HEK293 (cell line): ENCODE results near the gene FKBP1C.

Experiments used
- CTCF ChIA-PET: fragments of 350-600 bp; formaldehyde crosslinking; extraction: SDS; loops from one replicate; lab custom pipeline; 2021; ENCODE audit warnings: antibody characterized with exemption; lab: Yijun Ruan, JAX
- POLR2A ChIA-PET: fragments of 300-600 bp; formaldehyde crosslinking; extraction: SDS; loops from one replicate; lab custom pipeline; 2020; ENCODE audit warnings: antibody characterized with exemption, inconsistent platforms; lab: Yijun Ruan, JAX
- H3K27ac ChIP-seq: fragments of 200-500 bp; sonication (Bioruptor generic); 2 replicates; pipeline ENCODE4 v1.5.1; 2014; ENCODE audit warnings: low read depth, low read length, control low read depth, inconsistent platforms; ENCODE audit errors: extremely low read depth
- H3K36me3 ChIP-seq, 2 experiments: fragments of 200-500 bp in 1 of 2; sonication (Bioruptor generic) in 1 of 2; 1 replicate in 1 of 2; 2 replicates in 1 of 2; pipeline ENCODE4 v1.5.1; 2014 to 2017; ENCODE audit warnings: inconsistent platforms in 2 of 2, low read length in 2 of 2; ENCODE audit not compliant: control insufficient read depth in 2 of 2, insufficient read depth in 1 of 2
- H3K4me1 ChIP-seq: fragments of 200-500 bp; sonication (Bioruptor generic); 2 replicates; pipeline ENCODE4 v1.5.1; 2014; ENCODE audit warnings: mild to moderate bottlenecking, low read length, inconsistent platforms; ENCODE audit not compliant: control insufficient read depth, insufficient read depth
- H3K4me3 ChIP-seq: 2 replicates; pipeline ENCODE4 v1.5.1; 2011; ENCODE audit warnings: low read depth, mild to moderate bottlenecking, control low read depth, low read length, moderate library complexity
- H3K9me3 ChIP-seq: fragments of 200-500 bp; sonication (Bioruptor generic); 2 replicates; pipeline ENCODE4 v1.5.1; 2014; ENCODE audit warnings: low read depth, low read length, inconsistent platforms; ENCODE audit not compliant: control insufficient read depth, insufficient read depth
- CTCF ChIP-seq: fragments of 450-650 bp; formaldehyde crosslinking; IDR thresholded peaks from 2 replicates; pipeline ENCODE4 v1.5.1; 2016; ENCODE audit warnings: missing biosample characterization, missing genetic modification characterization
- GLI2 ChIP-seq: fragments of 450-650 bp; formaldehyde crosslinking; IDR thresholded peaks from 2 replicates; pipeline ENCODE4; 2017; ENCODE audit warnings: missing biosample characterization, missing genetic modification characterization, low read depth, borderline replicate concordance
- KLF10 ChIP-seq: fragments of 450-650 bp; IDR thresholded peaks from 2 replicates; pipeline ENCODE4 v1.5.1; 2018; ENCODE audit warnings: missing biosample characterization, mild to moderate bottlenecking, missing genetic modification characterization
- PRDM10 ChIP-seq: fragments of 450-650 bp; formaldehyde crosslinking; IDR thresholded peaks from 2 replicates; pipeline ENCODE4 v1.5.1; 2016; ENCODE audit warnings: missing biosample characterization, missing genetic modification characterization
- PRDM6 ChIP-seq: fragments of 450-650 bp; formaldehyde crosslinking; IDR thresholded peaks from 2 replicates; pipeline ENCODE4 v1.5.1; 2017; ENCODE audit warnings: missing biosample characterization, missing genetic modification characterization
- SCRT1 ChIP-seq: fragments of 450-650 bp; formaldehyde crosslinking; IDR thresholded peaks from 2 replicates; pipeline ENCODE4 v1.5.1; 2016; ENCODE audit warnings: missing biosample characterization, missing genetic modification characterization, borderline replicate concordance
- YY1 ChIP-seq: fragments of 450-650 bp; formaldehyde crosslinking; IDR thresholded peaks from 2 replicates; pipeline ENCODE4 v1.5.1; 2018; ENCODE audit warnings: missing biosample characterization, missing genetic modification characterization
- ZBTB1 ChIP-seq: fragments of 450-650 bp; formaldehyde crosslinking; IDR thresholded peaks from 2 replicates; pipeline ENCODE4 v1.5.1; 2016; ENCODE audit warnings: missing biosample characterization, missing genetic modification characterization
- ZBTB17 ChIP-seq: fragments of 450-650 bp; formaldehyde crosslinking; IDR thresholded peaks from 2 replicates; pipeline ENCODE4 v1.5.1; 2016; ENCODE audit warnings: missing biosample characterization, missing genetic modification characterization
- ZBTB44 ChIP-seq: fragments of 450-650 bp; IDR thresholded peaks from 2 replicates; pipeline ENCODE4 v1.5.1; 2018; ENCODE audit warnings: missing biosample characterization, mild to moderate bottlenecking, missing genetic modification characterization
- ZFHX2 ChIP-seq: fragments of 450-650 bp; formaldehyde crosslinking; conservative IDR thresholded peaks from 2 replicates; pipeline ENCODE4 v1.5.1; 2016; ENCODE audit warnings: missing biosample characterization, missing genetic modification characterization
- ZIC2 ChIP-seq: fragments of 450-650 bp; formaldehyde crosslinking; IDR thresholded peaks from 2 replicates; pipeline ENCODE4 v1.5.1; 2016; ENCODE audit warnings: missing biosample characterization, missing genetic modification characterization
- ZNF112 ChIP-seq: fragments of 450-650 bp; formaldehyde crosslinking; IDR thresholded peaks from 2 replicates; pipeline ENCODE4 v1.5.0; 2017; ENCODE audit warnings: missing biosample characterization, missing genetic modification characterization
- ZNF132 ChIP-seq: fragments of 450-650 bp; formaldehyde crosslinking; IDR thresholded peaks from 2 replicates; pipeline ENCODE4 v1.5.1; 2017; ENCODE audit warnings: missing biosample characterization, missing genetic modification characterization, borderline replicate concordance
- ZNF133 ChIP-seq: fragments of 450-650 bp; formaldehyde crosslinking; IDR thresholded peaks from 2 replicates; pipeline ENCODE4 v1.5.1; 2016; ENCODE audit warnings: missing biosample characterization, missing genetic modification characterization
- ZNF169 ChIP-seq: fragments of 450-650 bp; formaldehyde crosslinking; IDR thresholded peaks from 2 replicates; pipeline ENCODE4 v1.5.1; 2016; ENCODE audit warnings: missing biosample characterization, missing genetic modification characterization
- ZNF174 ChIP-seq: fragments of 450-650 bp; formaldehyde crosslinking; IDR thresholded peaks from 2 replicates; pipeline ENCODE4 v1.5.0; 2017; ENCODE audit warnings: missing biosample characterization, mild to moderate bottlenecking, missing genetic modification characterization
- ZNF175 ChIP-seq: fragments of 450-650 bp; formaldehyde crosslinking; IDR thresholded peaks from 2 replicates; pipeline ENCODE4 v1.5.1; 2016; ENCODE audit warnings: missing biosample characterization, missing genetic modification characterization
- ZNF223 ChIP-seq: fragments of 450-650 bp; formaldehyde crosslinking; IDR thresholded peaks from 2 replicates; pipeline ENCODE4 v1.5.1; 2016; ENCODE audit warnings: missing biosample characterization, missing genetic modification characterization
- ZNF248 ChIP-seq: fragments of 450-650 bp; formaldehyde crosslinking; IDR thresholded peaks from 2 replicates; pipeline ENCODE4 v1.5.1; 2017; ENCODE audit warnings: missing biosample characterization, missing genetic modification characterization
- ZNF266 ChIP-seq: fragments of 450-650 bp; formaldehyde crosslinking; IDR thresholded peaks from 2 replicates; pipeline ENCODE4 v1.5.1; 2016; ENCODE audit warnings: missing biosample characterization, missing genetic modification characterization, low read depth
- ZNF426 ChIP-seq: fragments of 450-650 bp; formaldehyde crosslinking; IDR thresholded peaks from 2 replicates; pipeline ENCODE4 v1.5.1; 2017; ENCODE audit warnings: missing biosample characterization, missing genetic modification characterization, mild to moderate bottlenecking, inconsistent platforms, moderate library complexity
- ZNF48 ChIP-seq: fragments of 450-650 bp; formaldehyde crosslinking; IDR thresholded peaks from 2 replicates; pipeline ENCODE4 v1.5.1; 2016; ENCODE audit warnings: missing biosample characterization, missing genetic modification characterization
- ZNF596 ChIP-seq: fragments of 450-650 bp; IDR thresholded peaks from 2 replicates; pipeline ENCODE4 v1.5.0; 2018; ENCODE audit warnings: missing biosample characterization, mild to moderate bottlenecking, missing genetic modification characterization, moderate library complexity
- ZNF830 ChIP-seq: fragments of 450-650 bp; IDR thresholded peaks from 2 replicates; pipeline ENCODE4 v1.5.0; 2018; ENCODE audit warnings: missing biosample characterization, missing genetic modification characterization, low read depth, mild to moderate bottlenecking, moderate library complexity

The FKBP1C gene

GRCh38 chr6:63176181-63176580, 35.1 kb upstream of the FKBP1C start (continued):
- no peak for TF ChIP-seq PRDM10 (tag by site-specific recombination)
- TF ChIP-seq ZNF169 (tag by site-specific recombination) = no peak
- no peak for TF ChIP-seq ZNF132 (tag by site-specific recombination)

- no peaks in the 10 kb centered on the region for H3K9me3 ChIP-seq
- TF ChIP-seq ZNF174 (no peak), ZBTB17 (tag by site-specific recombination) (no peak), ZNF426 (tag by site-specific recombination) (no peak), ZFHX2 (no peak), GLI2 (no peak), ZNF175 (tag by site-specific recombination) (no peak), ZNF48 (tag by site-specific recombination) (no peak)
- no peaks in the 10 kb centered on the region for H3K4me1 ChIP-seq
- no peak overlapping the region for H3K27ac ChIP-seq
- H3K4me3 ChIP-seq = no peak overlapping the region
- POLR2A ChIA-PET = no interaction called here
- H3K36me3 ChIP-seq = no peaks in the 10 kb centered on the region
- CTCF ChIA-PET = no interaction called here
Measured at GRCh38 chr6:63180367-63180766, 30.9 kb upstream of the FKBP1C start.

- ChIA-PET POLR2A (no interaction called here), CTCF (interaction anchor here (0.6 kb wide), 1 partner anchor 108 kb away, joined by 3 read pairs; no protein-coding TSS in a partner anchor)
- Histone ChIP-seq H3K4me1 (no peaks in the 10 kb centered on the region), H3K27ac (no peak overlapping the region), H3K9me3 (no peaks in the 10 kb centered on the region), H3K36me3 (no peaks in the 10 kb centered on the region), H3K4me3 (no peak overlapping the region)
- TF ChIP-seq ZNF596 (tag by site-specific recombination) (no peak), ZBTB44 (tag by site-specific recombination) (no peak), SCRT1 (tag by site-specific recombination) (no peak), KLF10 (tag by site-specific recombination) (no peak), CTCF (tag by site-specific recombination) (no peak), ZNF223 (tag by site-specific recombination) (no peak), PRDM6 (tag by site-specific recombination) (no peak), YY1 (tag by site-specific recombination) (no peak), ZIC2 (no peak), ZNF133 (tag by site-specific recombination) (no peak), ZNF248 (tag by site-specific recombination) (no peak), ZBTB1 (no peak), ZNF174 (no peak), ZNF266 (no peak), ZNF830 (tag by site-specific recombination) (no peak), ZNF112 (tag by site-specific recombination) (no peak)
Measured at GRCh38 chr6:63186970-63187369, 24.3 kb upstream of the FKBP1C start.
